IPS-18a (cell line): Measurements from ENCODE around the gene ZNF138.

Experiments used
- H3K27ac ChIP-seq: one replicate; pipeline ENCODE4 v1.5.1; 2013; ENCODE audit warnings: low read length
- H3K27me3 ChIP-seq: one replicate; pipeline ENCODE4 v1.6.1; 2013; ENCODE audit warnings: mild to moderate bottlenecking, low read length; ENCODE audit not compliant: control insufficient read depth, insufficient read depth
- H3K36me3 ChIP-seq: one replicate; pipeline ENCODE4 v1.6.1; 2013; ENCODE audit warnings: low read depth, low read length; ENCODE audit not compliant: control insufficient read depth
- H3K4me1 ChIP-seq: one replicate; pipeline ENCODE4 v1.6.1; 2013; ENCODE audit warnings: low read depth, low read length; ENCODE audit not compliant: control insufficient read depth
- H3K4me3 ChIP-seq: one replicate; pipeline ENCODE4 v1.5.1; 2013; ENCODE audit warnings: low read length
- H3K9ac ChIP-seq: one replicate; pipeline ENCODE4 v1.6.1; 2013; ENCODE audit warnings: mild to moderate bottlenecking, low read length, moderate library complexity
- H3K9me3 ChIP-seq: one replicate; pipeline ENCODE4 v1.6.1; 2013; ENCODE audit warnings: low read depth, low read length; ENCODE audit not compliant: control insufficient read depth

ZNF138 gene

GRCh38 chr7:64876792-64877713, 82.8 kb downstream of the ZNF138 start:
- Histone ChIP-seq H3K4me3 (peak overlapping the region; percentile 55), H3K36me3 (no peaks in the 10 kb centered on the region), H3K9me3 (no peaks in the 10 kb centered on the region), H3K27me3 (peaks cover 24% of the 10 kb centered on the region), H3K9ac (no peak overlapping the region), H3K27ac (no peak overlapping the region), H3K4me1 (peaks cover 3% of the 10 kb centered on the region)

DNA sequence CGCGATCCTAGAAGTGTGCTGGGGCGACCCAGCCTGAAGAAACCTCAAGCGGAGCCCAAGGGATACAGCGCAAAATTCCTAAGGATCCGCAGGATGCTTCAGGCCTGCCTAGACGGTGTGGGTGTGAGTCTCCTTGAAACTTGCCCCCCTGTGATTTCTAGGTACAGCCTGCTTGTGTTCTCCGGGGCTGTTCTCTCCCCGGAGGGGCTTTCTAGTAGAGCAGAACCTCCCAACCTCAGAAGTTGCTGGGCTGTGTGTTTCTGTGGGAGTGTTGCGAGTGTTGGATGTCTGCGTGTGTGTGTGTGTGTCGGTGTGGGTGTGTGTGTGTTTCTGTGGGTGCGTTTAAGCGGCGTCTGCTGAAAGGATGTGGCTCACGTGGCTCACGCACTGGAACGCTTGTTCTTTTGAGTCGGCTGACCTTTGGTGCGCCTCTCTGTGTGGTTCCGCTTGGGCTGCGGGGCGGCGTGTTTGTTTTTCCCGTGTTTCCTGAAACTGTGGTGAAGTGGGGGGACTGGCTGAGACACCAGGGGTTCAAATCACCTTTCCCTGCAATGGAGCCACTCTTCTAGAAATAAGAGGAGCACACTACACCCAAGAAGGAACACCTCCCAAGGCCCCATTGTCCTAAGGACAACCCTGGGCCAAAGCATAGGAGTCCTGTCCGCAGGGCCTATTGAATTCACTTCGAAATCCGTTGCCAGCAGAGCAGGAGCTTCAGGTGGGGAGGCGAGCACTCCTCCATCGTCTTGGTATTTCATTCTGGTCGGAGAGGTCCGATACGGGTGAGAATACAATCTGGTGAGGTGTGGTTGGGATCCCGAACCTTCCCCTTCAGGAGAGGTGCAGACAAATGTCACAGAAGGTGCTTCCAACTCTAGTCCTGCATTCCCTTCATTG, 83.7 kb downstream of the ZNF138 start:
- Histone ChIP-seq H3K4me1 (peaks cover 3% of the 10 kb centered on the region), H3K27me3 (peaks cover 24% of the 10 kb centered on the region), H3K9ac (no peak overlapping the region), H3K36me3 (no peaks in the 10 kb centered on the region), H3K9me3 (no peaks in the 10 kb centered on the region), H3K4me3 (peak overlapping the region; percentile 55), H3K27ac (no peak overlapping the region)

DNA sequence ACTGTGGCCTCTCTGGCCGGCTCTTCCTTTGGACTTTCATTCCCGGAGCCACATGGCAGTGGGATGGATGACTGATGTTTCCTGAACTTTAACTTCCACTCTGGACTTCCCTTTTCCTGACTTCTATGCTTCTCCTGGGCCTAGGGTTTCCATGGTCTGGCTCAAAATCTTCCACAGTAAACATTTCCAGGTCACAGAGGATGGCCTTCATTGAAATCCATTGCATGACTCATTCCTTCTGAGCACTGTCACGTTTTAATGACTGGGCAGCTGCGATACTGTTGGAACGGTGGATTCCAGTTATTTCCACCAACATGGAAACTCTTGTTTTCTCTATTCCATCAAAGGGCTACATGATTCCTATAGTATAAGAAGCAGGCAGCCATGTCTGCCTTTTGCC, 84.5 kb downstream of the ZNF138 start:
- no peaks in the 10 kb centered on the region for H3K36me3 ChIP-seq
- no peak overlapping the region for H3K9ac ChIP-seq
- H3K9me3 ChIP-seq, result no peaks in the 10 kb centered on the region
- H3K27me3 ChIP-seq, result peaks cover 24% of the 10 kb centered on the region
- H3K4me3 ChIP-seq, result no peak overlapping the region
- H3K27ac ChIP-seq, result no peak overlapping the region
- peaks cover 3% of the 10 kb centered on the region for H3K4me1 ChIP-seq

DNA sequence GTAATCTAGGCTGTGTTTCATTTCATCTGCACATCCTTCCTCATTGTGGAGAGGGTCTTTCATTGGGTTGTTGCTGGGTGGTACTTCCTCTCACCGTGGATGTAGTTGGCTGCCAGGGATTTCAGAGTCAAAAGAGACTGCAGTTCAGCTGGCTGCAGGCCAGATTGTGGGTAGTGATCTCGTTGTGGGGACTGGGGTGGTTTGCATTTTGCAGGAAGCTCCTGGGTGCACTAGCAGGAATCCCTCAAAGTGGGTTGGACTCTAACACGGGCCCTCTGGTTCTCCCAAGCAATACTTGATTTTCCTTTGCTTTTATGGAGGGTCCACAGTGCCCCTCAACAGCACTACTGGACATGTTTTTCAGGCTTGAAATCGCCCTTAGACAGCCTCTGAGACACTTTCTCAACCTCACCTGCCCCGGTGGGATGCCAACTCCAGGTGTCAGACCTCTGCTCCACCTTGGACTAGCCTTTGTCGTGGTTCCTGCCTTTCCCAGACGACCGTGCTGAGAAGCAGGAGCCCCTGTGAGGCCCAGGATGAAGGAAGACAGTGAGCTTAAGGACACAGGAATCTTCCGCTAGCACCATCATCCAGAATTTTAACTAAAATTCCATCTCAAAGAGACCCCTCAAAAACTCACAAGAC, 85.0 kb downstream of the ZNF138 start:
- H3K27me3 ChIP-seq, result peaks cover 27% of the 10 kb centered on the region
- no peaks in the 10 kb centered on the region for H3K9me3 ChIP-seq
- no peaks in the 10 kb centered on the region for H3K36me3 ChIP-seq
- H3K4me1 ChIP-seq, result peaks cover 3% of the 10 kb centered on the region
- H3K27ac ChIP-seq, result no peak overlapping the region
- H3K4me3 ChIP-seq, result no peak overlapping the region
- H3K9ac ChIP-seq, result no peak overlapping the region

DNA sequence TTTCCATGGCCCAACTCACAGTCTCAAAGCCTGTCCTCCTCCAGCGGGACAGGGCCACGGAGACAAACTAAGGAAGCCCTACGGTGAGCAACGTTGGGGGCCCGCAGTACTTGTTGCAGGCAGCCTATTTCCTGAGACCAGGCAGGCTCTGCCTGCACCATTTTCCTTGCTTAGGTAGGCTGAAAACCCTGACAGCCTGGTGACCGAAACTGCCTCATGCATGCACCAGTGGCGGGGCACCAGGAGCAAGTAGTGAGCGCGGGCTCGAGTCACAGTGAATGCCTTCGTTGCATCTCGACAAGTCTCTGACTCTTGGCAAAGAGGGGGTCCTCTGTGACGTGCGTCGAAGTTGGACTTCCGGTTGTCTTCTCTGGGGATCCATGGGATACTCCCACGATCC, 85.6 kb downstream of the ZNF138 start:
- H3K36me3 ChIP-seq, result no peaks in the 10 kb centered on the region
- H3K4me3 ChIP-seq, result no peak overlapping the region
- no peak overlapping the region for H3K27ac ChIP-seq
- H3K27me3 ChIP-seq, result peaks cover 27% of the 10 kb centered on the region
- no peaks in the 10 kb centered on the region for H3K9me3 ChIP-seq
- H3K4me1 ChIP-seq, result peaks cover 3% of the 10 kb centered on the region
- no peak overlapping the region for H3K9ac ChIP-seq

DNA sequence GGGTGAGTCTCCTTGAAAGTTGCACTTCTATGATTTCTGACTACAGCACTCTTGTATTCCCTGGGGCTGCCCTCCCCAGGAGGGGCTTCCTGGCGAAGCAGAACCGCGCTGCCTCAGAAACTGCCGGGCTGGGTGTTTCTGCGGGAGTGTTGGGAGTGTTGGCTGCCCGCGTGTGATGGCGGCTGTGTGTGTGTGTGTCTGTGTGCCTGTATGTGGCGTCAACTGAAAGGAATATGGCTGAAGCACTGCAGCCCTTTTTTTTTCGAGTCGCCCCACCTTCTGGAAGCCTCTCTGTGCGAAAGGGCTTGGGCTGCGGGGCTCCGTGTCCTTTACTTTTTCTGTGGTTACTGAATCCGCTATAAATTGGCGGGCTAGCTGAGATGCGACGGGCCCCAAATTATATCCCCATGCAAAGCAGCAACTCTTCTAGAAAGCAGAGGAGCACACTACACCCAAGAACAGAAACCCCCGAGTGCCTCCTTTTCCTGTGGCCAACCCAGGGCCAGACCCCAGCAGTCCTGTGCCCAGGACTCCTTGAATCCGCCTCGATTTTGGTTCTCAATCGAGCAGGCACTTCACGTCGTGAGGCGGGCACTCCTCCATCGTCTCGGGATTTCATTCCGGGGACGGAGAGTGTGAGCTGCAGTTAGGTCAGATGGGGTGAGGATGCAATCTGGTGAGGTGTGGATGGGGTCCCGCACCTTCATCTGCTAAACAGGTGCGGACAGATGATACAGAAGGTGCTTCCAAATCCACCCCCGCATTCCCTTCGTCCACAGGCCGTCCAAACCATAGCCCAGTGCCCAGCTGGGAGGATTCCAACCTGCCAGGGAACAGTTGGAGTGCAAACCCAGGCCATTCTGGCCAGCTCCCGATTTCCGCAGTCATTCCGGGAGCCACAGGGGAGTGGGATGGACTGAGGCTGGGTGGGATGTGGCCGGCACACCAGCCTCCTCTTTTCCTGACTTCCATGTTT, 86.4 kb downstream of the ZNF138 start:
- Histone ChIP-seq H3K27me3 (peaks cover 27% of the 10 kb centered on the region), H3K27ac (no peak overlapping the region), H3K4me1 (peaks cover 3% of the 10 kb centered on the region), H3K9ac (no peak overlapping the region), H3K9me3 (no peaks in the 10 kb centered on the region), H3K36me3 (no peaks in the 10 kb centered on the region), H3K4me3 (no peak overlapping the region)

DNA sequence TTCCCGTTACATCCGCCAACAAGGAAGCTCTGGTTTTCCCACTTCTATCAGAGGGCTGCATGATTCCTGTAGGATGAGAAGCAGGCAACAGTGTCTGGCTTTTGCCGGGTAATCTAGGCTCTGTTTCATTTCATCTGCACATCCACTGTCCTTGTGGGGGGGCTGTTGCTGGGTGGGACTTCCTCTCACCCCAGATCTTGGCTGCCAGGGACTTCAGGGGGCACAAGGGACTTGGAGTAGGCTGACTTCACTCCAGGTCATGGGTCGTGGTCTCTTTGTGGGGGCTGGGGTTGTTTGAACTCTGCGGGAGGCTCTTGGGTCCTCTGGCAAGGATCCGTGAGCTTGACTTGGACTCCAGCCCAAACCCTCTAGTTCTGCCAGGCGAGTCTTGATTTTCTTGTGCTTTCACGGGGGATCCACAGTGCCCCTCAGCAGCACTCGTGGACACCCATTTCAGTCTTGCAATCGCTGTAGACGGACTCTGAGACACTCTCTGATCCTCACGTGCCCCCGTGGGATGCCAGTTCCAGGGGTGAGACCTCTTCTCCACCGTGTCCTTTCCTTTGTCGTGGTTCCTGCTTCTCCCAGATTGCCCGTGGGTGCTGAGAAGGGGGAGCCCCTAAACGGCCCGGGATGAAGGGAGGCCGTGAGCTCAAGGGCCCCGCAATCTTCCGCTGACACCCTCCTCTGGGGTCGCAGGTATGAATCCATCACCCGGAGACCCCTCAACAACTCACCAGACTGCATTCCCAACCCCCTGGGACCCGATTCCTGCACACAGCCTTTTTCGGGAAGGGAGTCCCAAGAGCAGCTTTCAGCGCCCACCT, 87.4 kb downstream of the ZNF138 start:
- no peaks in the 10 kb centered on the region for H3K36me3 ChIP-seq
- H3K4me1 ChIP-seq, result peaks cover 3% of the 10 kb centered on the region
- no peak overlapping the region for H3K4me3 ChIP-seq
- no peak overlapping the region for H3K9ac ChIP-seq
- no peaks in the 10 kb centered on the region for H3K9me3 ChIP-seq
- H3K27me3 ChIP-seq, result peaks cover 18% of the 10 kb centered on the region
- no peak overlapping the region for H3K27ac ChIP-seq

DNA sequence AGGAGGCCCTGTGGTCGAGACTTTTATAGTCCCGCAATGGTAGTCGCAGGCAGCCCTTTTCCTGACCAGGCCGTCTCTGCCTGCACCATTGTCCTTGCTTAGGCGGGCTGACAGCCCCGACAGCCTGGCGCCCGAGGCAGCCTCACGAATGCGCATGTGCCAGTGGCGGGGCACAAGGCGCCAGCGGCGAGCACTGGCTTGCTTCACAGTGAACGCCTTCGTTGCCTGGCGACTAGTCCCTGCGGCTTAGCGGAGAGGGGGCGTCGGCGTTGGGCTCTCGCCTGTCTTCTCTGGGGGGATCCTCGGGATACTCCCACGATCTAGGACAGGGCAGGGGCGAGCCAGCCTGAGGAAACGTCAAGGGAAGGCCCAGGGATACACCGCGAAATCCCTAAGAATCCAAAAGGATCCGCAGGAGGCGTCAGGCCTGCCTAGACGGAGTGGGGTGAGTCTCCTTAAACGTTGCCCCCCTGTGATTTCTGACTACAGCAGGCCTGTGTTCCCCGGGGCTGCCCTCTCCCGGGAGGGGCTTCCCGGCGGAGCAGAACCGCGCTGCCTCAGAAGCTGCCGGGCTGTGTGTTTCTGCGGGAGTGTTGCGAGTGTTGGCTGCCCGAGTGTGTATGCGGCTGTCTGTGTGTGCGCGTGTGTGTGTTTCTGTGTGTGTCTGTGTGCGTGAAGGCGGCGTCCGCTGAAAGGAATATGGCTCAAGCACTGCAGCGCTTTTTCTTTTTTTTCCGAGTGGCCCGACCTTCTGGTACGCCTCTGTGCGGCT, 88.3 kb downstream of the ZNF138 start:
- H3K27me3 ChIP-seq, result peaks cover 11% of the 10 kb centered on the region

More for the DNA sequence above, 88.3 kb downstream of the ZNF138 start:
- Histone ChIP-seq H3K27ac (no peak overlapping the region), H3K9me3 (no peaks in the 10 kb centered on the region), H3K4me1 (peaks cover 3% of the 10 kb centered on the region), H3K36me3 (no peaks in the 10 kb centered on the region), H3K4me3 (no peak overlapping the region), H3K9ac (no peak overlapping the region)
